ENCODE results near the gene COL4A3. TPM values are rescaled to one million over a fixed set of nuclear protein-coding genes. Genes with fewer than 3 reads are reported as not detected.

The COL4A3 gene
- total and polyA plus RNA-seq, 7 experiments from 2014 or later, result 0.13 to 0.69 TPM; not detected in 5

GRCh38 chr2:227125506-227125905 lies 38.9 kb upstream of the COL4A3 start:
- Mint-ChIP-seq H3K4me1 (no peaks in the 10 kb centered on the region), H3K9me3 (no peaks in the 10 kb centered on the region), H3K36me3 (no peaks in the 10 kb centered on the region), H3K4me3 (no peak overlapping the region), H3K27ac (no peak overlapping the region), H3K27me3 (peaks cover 9 to 35% (median 18%) of the 10 kb centered on the region in 5 donors)
- ChIA-PET POLR2A (no interaction called here), CTCF (no interaction called here)
- H3K27ac ChIP-seq (ENCODE audit: low read depth, low read length), result no peak overlapping the region
- no peaks in the 10 kb centered on the region for H3K36me3 ChIP-seq (ENCODE audit: control insufficient read depth in 2 of 3, insufficient read depth in 3 of 3, low read length in 3 of 3)
- intact Hi-C loops (cut with micrococcal nuclease), result no loop called here
- no peak for ATAC-seq
- no peaks in the 10 kb centered on the region for H3K4me1 ChIP-seq (ENCODE audit: control insufficient read depth in 2 of 2, insufficient read depth in 2 of 2, low read length in 2 of 2)
- no peaks in the 10 kb centered on the region for H3K27me3 ChIP-seq (ENCODE audit: control insufficient read depth in 2 of 2, insufficient read depth in 2 of 2, low read length in 2 of 2)
- no peak for DNase-seq
- no peaks in the 10 kb centered on the region for H3K9me3 ChIP-seq (ENCODE audit: control insufficient read depth in 2 of 3, low read length in 3 of 3)
- no peak overlapping the region for H3K4me3 ChIP-seq (ENCODE audit: low read length)

GRCh38 chr2:227127201-227127600 lies 37.2 kb upstream of the COL4A3 start:
- POLR2A ChIA-PET, result no interaction called here
- CTCF ChIA-PET, result no interaction called here
- Mint-ChIP-seq H3K27me3 (peaks cover 9 to 41% (median 18%) of the 10 kb centered on the region in 5 donors), H3K27ac (no peak overlapping the region), H3K4me1 (no peaks in the 10 kb centered on the region), H3K9me3 (no peaks in the 10 kb centered on the region), H3K4me3 (no peak overlapping the region), H3K36me3 (no peaks in the 10 kb centered on the region)
- intact Hi-C loops (cut with micrococcal nuclease), result no loop called here
- Histone ChIP-seq H3K36me3 (ENCODE audit: control insufficient read depth in 2 of 3, insufficient read depth in 3 of 3, low read length in 3 of 3) (no peaks in the 10 kb centered on the region), H3K4me1 (ENCODE audit: control insufficient read depth in 2 of 2, insufficient read depth in 2 of 2, low read length in 2 of 2) (no peaks in the 10 kb centered on the region), H3K4me3 (ENCODE audit: low read length) (no peak overlapping the region), H3K27me3 (ENCODE audit: control insufficient read depth in 2 of 2, insufficient read depth in 2 of 2, low read length in 2 of 2) (no peaks in the 10 kb centered on the region), H3K27ac (ENCODE audit: low read depth, low read length) (no peak overlapping the region), H3K9me3 (ENCODE audit: control insufficient read depth in 2 of 3, low read length in 3 of 3) (no peaks in the 10 kb centered on the region)
- DNase-seq, result no peak
- no peak for ATAC-seq

GRCh38 chr2:227130636-227131035 lies 33.8 kb upstream of the COL4A3 start:
- ChIA-PET POLR2A (interaction anchor here (0.7 kb wide), 1 partner anchor 1468 kb away, joined by 3 read pairs; no protein-coding TSS in a partner anchor), CTCF (interaction anchor here (0.6 kb wide), 1 partner anchor 236 kb away, joined by 4 read pairs; no protein-coding TSS in a partner anchor)
- Histone ChIP-seq H3K9me3 (ENCODE audit: control insufficient read depth in 2 of 3, low read length in 3 of 3) (no peaks in the 10 kb centered on the region), H3K4me1 (ENCODE audit: control insufficient read depth in 2 of 2, insufficient read depth in 2 of 2, low read length in 2 of 2) (no peaks in the 10 kb centered on the region), H3K4me3 (ENCODE audit: low read length) (no peak overlapping the region), H3K27me3 (ENCODE audit: control insufficient read depth in 2 of 2, insufficient read depth in 2 of 2, low read length in 2 of 2) (no peaks in the 10 kb centered on the region), H3K36me3 (ENCODE audit: control insufficient read depth in 2 of 3, insufficient read depth in 3 of 3, low read length in 3 of 3) (no peaks in the 10 kb centered on the region), H3K27ac (ENCODE audit: low read depth, low read length) (no peak overlapping the region)
- H3K4me1 Mint-ChIP-seq, result no peaks in the 10 kb centered on the region
- intact Hi-C loops (cut with micrococcal nuclease), result loop anchor here (1.0 kb wide), 2 partner anchors 108 to 636 kb away; no protein-coding TSS in a partner anchor
- no peaks in the 10 kb centered on the region for H3K9me3 Mint-ChIP-seq
- H3K4me3 Mint-ChIP-seq, result no peak overlapping the region
- no peak for DNase-seq
- ATAC-seq, result no peak
- peaks cover 6 to 35% (median 15%) of the 10 kb centered on the region in 5 donors for H3K27me3 Mint-ChIP-seq
- H3K27ac Mint-ChIP-seq, result no peak overlapping the region
- no peaks in the 10 kb centered on the region for H3K36me3 Mint-ChIP-seq

- no peaks in the 10 kb centered on the region for H3K4me1 Mint-ChIP-seq
- no peak overlapping the region for H3K4me3 Mint-ChIP-seq
- ChIA-PET POLR2A (no interaction called here), CTCF (no interaction called here)
- DNase-seq (no peak), ATAC-seq (no peak)
- peaks cover 2 to 39% (median 11%) of the 10 kb centered on the region in 5 donors for H3K27me3 Mint-ChIP-seq
- no peaks in the 10 kb centered on the region for H3K27me3 ChIP-seq (ENCODE audit: control insufficient read depth in 2 of 2, insufficient read depth in 2 of 2, low read length in 2 of 2)
- no peaks in the 10 kb centered on the region for H3K36me3 Mint-ChIP-seq
- no peaks in the 10 kb centered on the region for H3K4me1 ChIP-seq (ENCODE audit: control insufficient read depth in 2 of 2, insufficient read depth in 2 of 2, low read length in 2 of 2)
- H3K36me3 ChIP-seq (ENCODE audit: control insufficient read depth in 2 of 3, insufficient read depth in 3 of 3, low read length in 3 of 3), result no peaks in the 10 kb centered on the region
- no peak overlapping the region for H3K4me3 ChIP-seq (ENCODE audit: low read length)
- no peak overlapping the region for H3K27ac ChIP-seq (ENCODE audit: low read depth, low read length)
- no peaks in the 10 kb centered on the region for H3K9me3 Mint-ChIP-seq
- no peaks in the 10 kb centered on the region for H3K9me3 ChIP-seq (ENCODE audit: control insufficient read depth in 2 of 3, low read length in 3 of 3)
- H3K27ac Mint-ChIP-seq, result no peak overlapping the region
- intact Hi-C loops (cut with micrococcal nuclease), result no loop called here
Measured at GRCh38 chr2:227132986-227133385, 31.4 kb upstream of the COL4A3 start.

- Histone ChIP-seq H3K9me3 (ENCODE audit: control insufficient read depth in 2 of 3, low read length in 3 of 3) (no peaks in the 10 kb centered on the region), H3K4me1 (ENCODE audit: control insufficient read depth in 2 of 2, insufficient read depth in 2 of 2, low read length in 2 of 2) (no peaks in the 10 kb centered on the region), H3K27me3 (ENCODE audit: control insufficient read depth in 2 of 2, insufficient read depth in 2 of 2, low read length in 2 of 2) (no peaks in the 10 kb centered on the region), H3K36me3 (ENCODE audit: control insufficient read depth in 2 of 3, insufficient read depth in 3 of 3, low read length in 3 of 3) (no peaks in the 10 kb centered on the region), H3K4me3 (ENCODE audit: low read length) (no peak overlapping the region), H3K27ac (ENCODE audit: low read depth, low read length) (no peak overlapping the region)
- no peaks in the 10 kb centered on the region for H3K4me1 Mint-ChIP-seq
- H3K27me3 Mint-ChIP-seq, result peaks cover 0 to 29% (median 0%) of the 10 kb centered on the region in 5 donors
- H3K27ac Mint-ChIP-seq, result no peak overlapping the region
- no peaks in the 10 kb centered on the region for H3K36me3 Mint-ChIP-seq
- ATAC-seq (no peak), DNase-seq (no peak)
- no peaks in the 10 kb centered on the region for H3K9me3 Mint-ChIP-seq
- CTCF ChIA-PET, result interaction anchor here (0.7 kb wide), 1 partner anchor 631 kb away, joined by 3 read pairs; no protein-coding TSS in a partner anchor
- H3K4me3 Mint-ChIP-seq, result no peak overlapping the region
- POLR2A ChIA-PET, result no interaction called here
- intact Hi-C loops (cut with micrococcal nuclease), result no loop called here
Measured at GRCh38 chr2:227134591-227134990, 29.8 kb upstream of the COL4A3 start.

- POLR2A ChIA-PET, result no interaction called here
- no peaks in the 10 kb centered on the region for H3K4me1 ChIP-seq (ENCODE audit: control insufficient read depth in 2 of 2, insufficient read depth in 2 of 2, low read length in 2 of 2)
Measured at GRCh38 chr2:227141301-227141700, 23.1 kb upstream of the COL4A3 start.

GRCh38 chr2:227143895-227144294 lies 20.5 kb upstream of the COL4A3 start:
- Histone ChIP-seq H3K36me3 (ENCODE audit: control insufficient read depth in 2 of 3, insufficient read depth in 3 of 3, low read length in 3 of 3) (no peaks in the 10 kb centered on the region), H3K4me3 (ENCODE audit: low read length) (no peak overlapping the region), H3K4me1 (ENCODE audit: control insufficient read depth in 2 of 2, insufficient read depth in 2 of 2, low read length in 2 of 2) (no peaks in the 10 kb centered on the region), H3K27ac (ENCODE audit: low read depth, low read length) (no peak overlapping the region), H3K27me3 (ENCODE audit: control insufficient read depth in 2 of 2, insufficient read depth in 2 of 2, low read length in 2 of 2) (no peaks in the 10 kb centered on the region), H3K9me3 (ENCODE audit: control insufficient read depth in 2 of 3, low read length in 3 of 3) (no peaks in the 10 kb centered on the region)
- H3K9me3 Mint-ChIP-seq, result peaks cover 0 to 5% (median 3%) of the 10 kb centered on the region in 11 donors
- no peaks in the 10 kb centered on the region for H3K36me3 Mint-ChIP-seq
- no peak for DNase-seq
- H3K27ac Mint-ChIP-seq, result no peak overlapping the region
- no peak for ATAC-seq
- H3K27me3 Mint-ChIP-seq, result peaks cover 6 to 17% (median 16%) of the 10 kb centered on the region in 5 donors
- POLR2A ChIA-PET, result no interaction called here
- H3K4me1 Mint-ChIP-seq, result no peaks in the 10 kb centered on the region
- CTCF ChIA-PET, result no interaction called here
- intact Hi-C loops (cut with micrococcal nuclease), result no loop called here
- no peak overlapping the region for H3K4me3 Mint-ChIP-seq

More at GRCh38 chr2:227141301-227141700, 23.1 kb upstream of the COL4A3 start:
- no peak overlapping the region for H3K4me3 Mint-ChIP-seq
- H3K27me3 ChIP-seq (ENCODE audit: control insufficient read depth in 2 of 2, insufficient read depth in 2 of 2, low read length in 2 of 2), result no peaks in the 10 kb centered on the region
- CTCF ChIA-PET, result interaction anchor here (0.5 kb wide), 1 partner anchor 97 kb away, joined by 3 read pairs; no protein-coding TSS in a partner anchor
- intact Hi-C loops (cut with micrococcal nuclease), result no loop called here
- no peak overlapping the region for H3K27ac Mint-ChIP-seq
- no peaks in the 10 kb centered on the region for H3K9me3 Mint-ChIP-seq
- H3K4me3 ChIP-seq (ENCODE audit: low read length), result no peak overlapping the region
- peaks cover 0 to 23% (median 7%) of the 10 kb centered on the region in 5 donors for H3K27me3 Mint-ChIP-seq
- ATAC-seq (no peak), DNase-seq (no peak)
- no peaks in the 10 kb centered on the region for H3K9me3 ChIP-seq (ENCODE audit: control insufficient read depth in 2 of 3, low read length in 3 of 3)
- H3K36me3 Mint-ChIP-seq, result no peaks in the 10 kb centered on the region
- no peak overlapping the region for H3K27ac ChIP-seq (ENCODE audit: low read depth, low read length)
- H3K36me3 ChIP-seq (ENCODE audit: control insufficient read depth in 2 of 3, insufficient read depth in 3 of 3, low read length in 3 of 3), result no peaks in the 10 kb centered on the region
- H3K4me1 Mint-ChIP-seq, result no peaks in the 10 kb centered on the region
